HTR-8/SVneo (cell line): ENCODE results near the gene REEP1.

Source experiments
- DNase-seq: peaks from one replicate; pipeline ENCODE4 v3.0.0; 2011; ENCODE audit warnings: low spot score, mixed read lengths; ENCODE audit not compliant: insufficient read length
- FAIRE-seq: peaks from 2 replicates; lab custom pipeline; 2011; peaks lifted over from hg19 to GRCh38; lab: Jason Lieb, UNC

Gene REEP1

GRCh38 chr2:86286516-86286915 is 50.9 kb downstream of the REEP1 start:
- FAIRE-seq (no peak), DNase-seq (no peak)

- DNase-seq: no peak
- no peak for FAIRE-seq
These were observed 51.4 kb downstream of the REEP1 start for GRCh38 chr2:86285981-86286380.

- DNase-seq (no peak), FAIRE-seq (no peak)
These were observed 51.9 kb downstream of the REEP1 start for GRCh38 chr2:86285571-86285970.

GRCh38 chr2:86284987-86285386 is 52.4 kb downstream of the REEP1 start:
- FAIRE-seq (no peak), DNase-seq (no peak)

- DNase-seq (no peak), FAIRE-seq (no peak)
These were observed 53.0 kb downstream of the REEP1 start for GRCh38 chr2:86284401-86284841.

- FAIRE-seq (no peak), DNase-seq (no peak)
These were observed 53.9 kb downstream of the REEP1 start for GRCh38 chr2:86283411-86284030.

- FAIRE-seq: no peak
These were observed 56.2 kb downstream of the REEP1 start for GRCh38 chr2:86281066-86281700.

GRCh38 chr2:86280191-86280667 is 57.2 kb downstream of the REEP1 start:
- DNase-seq (no peak), FAIRE-seq (no peak)

More at GRCh38 chr2:86281066-86281700, 56.2 kb downstream of the REEP1 start:
- no peak for DNase-seq

- DNase-seq (no peak), FAIRE-seq (no peak)
These were observed 61.5 kb downstream of the REEP1 start for GRCh38 chr2:86275962-86276361.

- DNase-seq (no peak), FAIRE-seq (peak; percentile 20)
These were observed 62.0 kb downstream of the REEP1 start for GRCh38 chr2:86275384-86275799.

- FAIRE-seq: no peak
- no peak for DNase-seq
These were observed 62.5 kb downstream of the REEP1 start for GRCh38 chr2:86274918-86275275.

GRCh38 chr2:86274265-86274917 is 63.0 kb downstream of the REEP1 start:
- FAIRE-seq: peak; percentile 48

GRCh38 chr2:86272111-86272510 is 65.3 kb downstream of the REEP1 start:
- FAIRE-seq: no peak

More at GRCh38 chr2:86274265-86274917, 63.0 kb downstream of the REEP1 start:
- DNase-seq: peak; percentile 75

GRCh38 chr2:86271248-86271647 is 66.2 kb downstream of the REEP1 start:
- FAIRE-seq (no peak), DNase-seq (no peak)

More at GRCh38 chr2:86272111-86272510, 65.3 kb downstream of the REEP1 start:
- DNase-seq: no peak

- no peak for FAIRE-seq
- no peak for DNase-seq
These were observed 73.5 kb downstream of the REEP1 start for GRCh38 chr2:86263956-86264355.

- no peak for FAIRE-seq
These were observed 76.4 kb downstream of the REEP1 start for GRCh38 chr2:86260978-86261377.

GRCh38 chr2:86258106-86258505 is 79.3 kb downstream of the REEP1 start:
- DNase-seq (no peak), FAIRE-seq (no peak)

More at GRCh38 chr2:86260978-86261377, 76.4 kb downstream of the REEP1 start:
- DNase-seq: no peak

- FAIRE-seq (no peak), DNase-seq (no peak)
These were observed 80.4 kb downstream of the REEP1 start for GRCh38 chr2:86256982-86257381.

GRCh38 chr2:86256300-86256699 is 81.1 kb downstream of the REEP1 start:
- DNase-seq: no peak

GRCh38 chr2:86254576-86255538 is 82.6 kb downstream of the REEP1 start:
- FAIRE-seq (no peak), DNase-seq (no peak)

More at GRCh38 chr2:86256300-86256699, 81.1 kb downstream of the REEP1 start:
- no peak for FAIRE-seq
